GM21423 (cell line): ENCODE data around the gene GCC2.
"Not testable (repeated sequence)": the region's sequence is repeated elsewhere in the genome, so short reads cannot be mapped to it uniquely, and the experiment has no call there.

Source experiments
- ATAC-seq: cut with Tn5 transposase; IDR thresholded peaks from one replicate; pipeline ENCODE4 v1.9.1; 2021; ENCODE audit warnings: mild to moderate bottlenecking, moderate library complexity; ENCODE audit not compliant: unreplicated experiment

Gene GCC2

GRCh38 chr2:108448678-108449409 is at the start of gene GCC2:
GCC2 (plus strand) TSS chr2:108449206; CDS start chr2:108449275, 69 bp downstream.
- peak; percentile 99 for ATAC-seq

GRCh38 chr2:108399479-108399878 is 49.5 kb upstream of the GCC2 start:
- no peak for ATAC-seq

- ATAC-seq, result no peak
Observed at GRCh38 chr2:108401800-108402199, 47.2 kb upstream of the GCC2 start.

- ATAC-seq, result no peak
Observed at GRCh38 chr2:108403494-108403893, 45.5 kb upstream of the GCC2 start.

- no peak for ATAC-seq
Observed at GRCh38 chr2:108404784-108405397, 44.1 kb upstream of the GCC2 start.

- ATAC-seq, result no peak
Observed at GRCh38 chr2:108407864-108408729, 40.9 kb upstream of the GCC2 start.

- no peak for ATAC-seq
Observed at GRCh38 chr2:108409768-108410167, 39.2 kb upstream of the GCC2 start.

- ATAC-seq, result no peak
Observed at GRCh38 chr2:108412995-108413710, 35.9 kb upstream of the GCC2 start.

GRCh38 chr2:108413711-108414095 is 35.3 kb upstream of the GCC2 start:
- no peak for ATAC-seq

- ATAC-seq, result no peak
Observed at GRCh38 chr2:108414256-108414876, 34.6 kb upstream of the GCC2 start.

GRCh38 chr2:108414945-108415344 is 34.1 kb upstream of the GCC2 start:
- ATAC-seq, result no peak

GRCh38 chr2:108417254-108417653 is 31.8 kb upstream of the GCC2 start:
- no peak for ATAC-seq

GRCh38 chr2:108418416-108418815 is 30.6 kb upstream of the GCC2 start:
- ATAC-seq, result no peak

GRCh38 chr2:108423067-108423466 is 25.9 kb upstream of the GCC2 start:
- no peak for ATAC-seq

GRCh38 chr2:108423502-108424251 is 25.3 kb upstream of the GCC2 start:
- no peak for ATAC-seq

GRCh38 chr2:108428286-108429009 is 20.6 kb upstream of the GCC2 start:
- ATAC-seq, result no peak

- ATAC-seq, result not testable (repeated sequence)
Observed at GRCh38 chr2:108435578-108435977, 13.4 kb upstream of the GCC2 start.

GRCh38 chr2:108436976-108437375 is 12.0 kb upstream of the GCC2 start:
- ATAC-seq, result no peak

- ATAC-seq, result no peak
Observed at GRCh38 chr2:108441712-108442111, 7.3 kb upstream of the GCC2 start.
